Measurements from ENCODE around the gene GPX2.

The GPX2 gene

DNA sequence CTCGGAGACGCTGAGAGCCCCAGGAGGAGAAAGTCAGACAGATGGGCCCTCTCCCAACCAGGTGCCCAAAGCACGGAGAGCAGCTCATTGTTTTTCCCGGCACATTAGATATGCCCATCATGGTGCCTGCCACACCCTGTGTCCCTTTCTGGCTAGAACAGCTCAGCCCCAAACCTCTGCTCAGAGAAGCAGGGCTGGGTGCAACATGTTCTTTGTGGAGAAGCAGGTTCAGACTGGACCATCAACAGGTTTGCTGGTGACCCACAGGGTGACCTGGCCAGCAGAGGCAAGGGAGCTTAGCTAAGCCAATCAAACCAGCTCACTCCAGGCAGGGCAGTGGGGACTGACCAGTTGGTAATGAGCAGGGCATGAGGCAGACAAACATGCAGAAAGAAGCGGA is 16.2 kb upstream of the GPX2 start:
- no peak for DNase-seq

- no peak for DNase-seq
Observed at GRCh38 chr14:64958201-64958600, 15.7 kb upstream of the GPX2 start.

DNA sequence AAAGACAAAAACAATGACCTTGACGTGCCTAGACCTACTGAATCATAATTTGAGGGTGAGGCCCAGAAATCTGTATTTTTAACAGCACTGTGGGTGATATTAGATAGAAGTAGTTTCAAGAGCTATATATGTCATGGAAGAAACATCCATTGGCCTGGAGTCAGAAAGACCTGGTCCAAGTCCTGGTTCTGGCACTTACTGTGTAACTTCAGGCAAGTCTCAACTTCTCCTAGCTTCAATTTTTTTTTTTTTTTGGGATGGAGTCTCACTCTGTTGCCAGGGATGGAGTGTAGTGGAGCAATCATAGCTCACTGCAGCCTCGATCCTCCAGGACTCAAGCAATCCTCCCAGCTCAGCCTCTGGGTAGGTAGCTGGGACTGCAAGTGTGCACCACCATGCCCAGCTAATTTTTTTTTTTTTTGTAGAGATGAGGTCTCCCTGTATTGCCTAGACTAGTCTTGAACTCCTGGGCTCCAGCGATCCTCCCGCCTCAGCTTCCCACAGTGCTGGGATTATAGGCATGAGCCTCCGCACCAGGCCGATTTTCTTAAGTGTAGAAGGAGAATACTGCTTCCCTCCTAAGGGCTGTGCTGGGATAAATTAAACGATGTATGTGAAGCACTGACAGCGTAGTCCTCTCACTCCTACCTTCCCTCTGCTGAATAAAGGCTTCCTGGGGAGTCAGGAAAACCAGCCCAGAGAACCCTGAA is 14.3 kb upstream of the GPX2 start:
- no peak for DNase-seq

DNA sequence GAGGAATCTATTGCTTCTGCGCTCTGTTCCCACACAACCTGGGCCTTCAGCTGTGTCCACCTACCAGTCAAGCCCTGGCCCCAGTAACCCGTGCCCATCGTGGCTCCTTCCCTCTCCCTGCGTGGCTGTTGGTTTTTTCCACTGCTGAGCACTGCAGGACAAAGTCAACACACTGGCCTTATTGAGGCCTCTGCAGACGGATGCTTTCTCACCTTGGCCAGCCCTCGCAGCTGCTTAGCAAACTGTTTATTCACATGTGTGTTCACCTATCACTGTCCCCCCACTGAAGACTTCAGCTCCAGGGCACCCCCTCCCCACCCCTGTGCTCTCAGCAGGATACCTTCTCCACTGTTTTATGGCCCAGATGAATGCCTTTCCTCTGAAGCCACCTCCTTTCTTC is 12.8 kb upstream of the GPX2 start:
- DNase-seq, result no peak

DNA sequence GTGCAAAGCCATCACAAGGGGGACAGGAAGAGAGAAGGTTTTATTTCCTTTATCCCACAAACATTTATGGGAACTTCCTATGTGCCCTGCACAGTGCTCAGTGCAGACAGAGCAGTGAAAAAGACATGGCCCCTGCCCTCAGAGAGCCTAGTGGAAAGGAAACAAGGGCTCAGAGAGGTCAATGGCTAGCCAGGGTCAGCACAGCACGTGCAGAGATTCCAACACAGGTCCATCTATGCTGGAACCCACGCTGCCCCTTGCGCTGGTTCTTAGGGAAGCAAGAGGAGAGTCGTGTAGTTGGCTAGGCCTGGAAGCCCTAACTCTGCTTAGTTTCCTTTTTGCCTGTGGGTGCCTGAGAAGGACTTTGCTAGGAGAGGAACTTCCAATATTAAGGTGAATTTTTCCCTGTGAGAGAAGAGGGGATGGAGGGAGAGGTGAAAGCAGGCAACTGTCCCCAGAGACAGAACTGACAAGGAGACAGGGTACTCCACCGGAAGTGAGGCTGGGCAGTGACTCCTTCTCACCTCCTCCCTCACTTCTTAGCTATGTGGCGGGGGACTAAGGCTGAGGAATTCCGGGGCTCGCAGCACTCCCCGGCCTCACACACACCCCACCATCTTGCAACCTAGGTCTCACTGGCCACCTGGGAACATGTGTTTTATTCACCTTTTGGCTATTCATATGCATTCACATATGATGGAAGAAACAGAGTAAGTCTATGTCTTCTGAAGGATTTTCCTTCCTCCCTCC is 12.1 kb upstream of the GPX2 start:
- no peak for DNase-seq

DNA sequence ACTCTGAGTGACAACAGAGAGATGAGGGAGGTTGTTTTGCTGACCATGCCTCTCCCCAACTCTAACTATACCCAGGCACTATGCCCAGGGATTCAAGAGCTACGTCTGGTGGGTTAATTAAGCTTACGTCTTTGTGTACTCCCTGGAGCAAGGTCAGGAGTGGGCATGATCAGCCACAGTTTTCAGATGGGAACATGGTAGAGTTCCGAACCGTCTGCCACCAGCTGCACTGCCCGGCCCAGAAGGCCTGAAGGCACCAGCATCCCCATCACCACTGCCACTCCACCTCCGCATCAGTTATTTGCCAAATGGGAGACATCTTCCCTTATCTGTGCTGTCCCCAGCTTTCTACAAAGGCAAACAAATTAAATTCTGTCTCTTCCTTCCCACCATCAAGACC is 11.1 kb upstream of the GPX2 start:
- DNase-seq, result no peak

DNA sequence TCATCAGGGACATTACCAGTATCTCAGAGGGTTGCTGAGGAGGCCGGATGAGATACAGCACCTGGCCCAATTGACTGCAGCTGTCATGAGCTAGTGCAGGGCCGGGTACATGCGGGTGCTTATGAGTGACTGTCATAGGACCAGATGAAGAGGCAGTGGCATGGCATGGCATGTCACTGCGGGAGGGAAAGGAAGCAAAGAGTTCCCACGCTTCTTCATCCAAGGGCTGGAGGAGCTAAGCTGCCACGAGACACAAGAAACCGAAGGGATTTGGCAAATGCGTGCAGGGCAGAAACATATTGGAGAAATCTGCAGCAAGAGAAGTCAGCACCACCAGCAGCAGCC is 10.7 kb upstream of the GPX2 start:
- no peak for DNase-seq

GRCh38 chr14:64952598-64953309 is 10.2 kb upstream of the GPX2 start:
- DNase-seq, result no peak

GRCh38 chr14:64951724-64952123 is 9.2 kb upstream of the GPX2 start:
- DNase-seq, result no peak

- DNase-seq, result no peak
Observed at GRCh38 chr14:64951291-64951690, 8.7 kb upstream of the GPX2 start.

- DNase-seq, result no peak
Observed at GRCh38 chr14:64950889-64951288, 8.3 kb upstream of the GPX2 start.

GRCh38 chr14:64948612-64949210 is 6.2 kb upstream of the GPX2 start:
- no peak for DNase-seq

GRCh38 chr14:64947710-64948611 is 5.4 kb upstream of the GPX2 start:
- DNase-seq, result no peak

- DNase-seq, result no peak
Observed at GRCh38 chr14:64946310-64947045, 3.9 kb upstream of the GPX2 start.

DNA sequence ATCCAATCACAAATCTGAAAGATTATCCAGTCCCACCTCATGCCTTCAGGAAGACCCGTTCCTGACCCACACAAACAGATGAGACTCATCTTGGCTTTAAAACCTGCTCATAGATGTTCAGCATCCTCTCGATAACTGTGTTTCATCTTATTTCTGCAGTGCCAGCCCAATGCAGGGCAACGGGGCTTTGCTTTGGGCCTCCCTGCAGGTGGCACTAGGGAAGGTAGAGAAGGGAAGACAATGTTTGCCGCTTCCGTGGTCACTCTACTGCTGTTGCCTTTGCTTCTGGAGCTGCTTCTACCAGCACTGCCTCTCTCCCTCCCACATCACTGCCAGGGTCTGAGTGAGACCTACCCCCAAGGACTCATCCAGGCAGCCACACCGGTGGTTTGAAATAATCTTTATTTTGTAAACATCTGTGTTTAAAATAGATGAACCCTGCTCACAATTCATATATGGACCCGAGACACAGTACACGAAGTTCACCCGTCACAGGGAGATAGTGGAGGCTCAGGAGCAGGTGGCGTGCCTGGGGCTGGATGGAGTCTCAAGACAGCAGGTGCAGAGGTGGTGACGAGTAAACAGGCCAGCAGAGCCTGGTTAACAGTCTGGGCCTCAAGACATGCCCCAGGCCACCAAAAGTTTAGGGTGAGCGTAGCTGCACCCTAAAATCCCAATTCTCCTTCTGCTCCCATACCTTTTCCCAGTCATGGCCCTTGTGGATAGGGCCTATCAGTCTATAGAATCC is 3.1 kb upstream of the GPX2 start:
- no peak for DNase-seq

- no peak for DNase-seq
Observed at GRCh38 chr14:64944861-64945260, 2.3 kb upstream of the GPX2 start.

DNA sequence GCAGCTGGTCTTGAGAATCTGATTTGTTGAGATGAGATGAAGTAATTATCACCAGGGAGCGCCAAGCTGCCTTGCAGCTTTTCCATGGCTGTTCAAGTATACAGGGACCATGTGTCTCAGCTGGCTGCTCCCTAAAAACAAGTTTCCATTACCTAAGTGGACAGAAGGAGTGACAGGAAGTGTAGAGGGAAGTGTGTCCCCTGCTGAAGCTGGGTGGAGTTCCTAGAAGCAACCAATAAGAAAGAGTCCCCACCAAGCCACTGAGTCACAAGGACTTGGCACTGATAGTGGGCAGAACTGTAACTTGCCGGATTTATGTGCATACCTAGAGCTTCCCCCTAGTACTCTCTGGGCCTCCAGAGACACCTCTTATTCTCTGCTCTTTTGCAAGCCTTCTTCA is 1.5 kb upstream of the GPX2 start:
- no peak for DNase-seq

DNA sequence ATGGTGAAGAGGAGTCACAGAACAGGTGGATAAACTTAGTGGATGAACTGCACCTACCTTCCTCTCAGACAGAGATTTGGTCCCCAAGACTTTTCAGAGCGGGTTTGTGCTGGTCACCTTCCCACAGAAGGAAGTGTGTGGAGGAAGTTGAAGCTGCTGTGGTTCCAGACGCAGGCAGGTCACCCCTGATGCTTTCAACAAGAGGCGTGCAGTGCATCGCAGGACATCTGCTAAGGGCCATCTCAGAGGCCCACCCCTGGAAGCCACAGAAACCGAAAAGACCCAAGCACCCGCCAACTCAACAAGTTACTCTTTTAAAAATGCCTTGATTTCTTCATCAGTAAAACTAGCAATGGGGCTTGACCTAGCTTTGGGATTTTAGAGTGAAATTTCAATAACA is 1.0 kb upstream of the GPX2 start:
- no peak for DNase-seq

- no peak for DNase-seq
Observed at GRCh38 chr14:64940336-64940910, 2.1 kb downstream of the GPX2 start.

GRCh38 chr14:64939817-64940190 is 2.7 kb downstream of the GPX2 start:
- DNase-seq, result no peak
